ENCODE results near the gene PDX1. TPM values are rescaled to one million over a fixed set of nuclear protein-coding genes. Genes with fewer than 3 reads are reported as not detected.

Gene PDX1
- total and polyA plus RNA-seq, 2 donors: not detected

- 7% methylated on average over 46 of the region's 46 CpGs for WGBS
- Histone ChIP-seq H3K36me3 (ENCODE audit: insufficient read depth) (no peaks in the 10 kb centered on the region), H3K4me1 (ENCODE audit: insufficient read depth) (no peaks in the 10 kb centered on the region), H3K4me3 (ENCODE audit: low read depth, low read length) (no peak overlapping the region), H3K27ac (ENCODE audit: low read depth) (no peak overlapping the region)
- DNase-seq (ENCODE audit: extremely low spot score): no peak
These were observed 1.5 kb upstream of the PDX1 start for GRCh38 chr13:27918041-27918917.

- Histone ChIP-seq H3K4me3 (ENCODE audit: low read depth, low read length) (no peak overlapping the region), H3K4me1 (ENCODE audit: insufficient read depth) (no peaks in the 10 kb centered on the region), H3K27ac (ENCODE audit: low read depth) (no peak overlapping the region), H3K36me3 (ENCODE audit: insufficient read depth) (no peaks in the 10 kb centered on the region)
- WGBS: 11% methylated on average over 23 of the region's 23 CpGs
- DNase-seq (ENCODE audit: extremely low spot score): no peak
These were observed 712 bp upstream of the PDX1 start for GRCh38 chr13:27918918-27919658.

GRCh38 chr13:27919659-27919933 lies 204 bp upstream of the PDX1 start:
- H3K36me3 ChIP-seq (ENCODE audit: insufficient read depth): no peaks in the 10 kb centered on the region
- no peak overlapping the region for H3K27ac ChIP-seq (ENCODE audit: low read depth)
- peak overlapping the region; percentile 30 for H3K4me3 ChIP-seq (ENCODE audit: low read depth, low read length)
- H3K4me1 ChIP-seq (ENCODE audit: insufficient read depth): no peaks in the 10 kb centered on the region
- WGBS: 4% methylated on average over 11 of the region's 11 CpGs
- no peak for DNase-seq (ENCODE audit: extremely low spot score)

GRCh38 chr13:27920677-27921420 lies 1.0 kb downstream of the PDX1 start:
- Histone ChIP-seq H3K4me3 (ENCODE audit: low read depth, low read length) (peak overlapping the region; percentile 26), H3K27ac (ENCODE audit: low read depth) (no peak overlapping the region), H3K36me3 (ENCODE audit: insufficient read depth) (no peaks in the 10 kb centered on the region), H3K4me1 (ENCODE audit: insufficient read depth) (no peaks in the 10 kb centered on the region)
- 1% methylated on average over 40 of the region's 40 CpGs for WGBS
- no peak for DNase-seq (ENCODE audit: extremely low spot score)

- 2% methylated on average over 41 of the region's 41 CpGs for WGBS
- no peak for DNase-seq (ENCODE audit: extremely low spot score)
- H3K4me3 ChIP-seq (ENCODE audit: low read depth, low read length): peak overlapping the region; percentile 26
- H3K36me3 ChIP-seq (ENCODE audit: insufficient read depth): no peaks in the 10 kb centered on the region
- no peak overlapping the region for H3K27ac ChIP-seq (ENCODE audit: low read depth)
- no peaks in the 10 kb centered on the region for H3K4me1 ChIP-seq (ENCODE audit: insufficient read depth)
These were observed 1.7 kb downstream of the PDX1 start for GRCh38 chr13:27921421-27921960.

GRCh38 chr13:27921961-27922882 lies 2.4 kb downstream of the PDX1 start:
- DNase-seq (ENCODE audit: extremely low spot score): no peak
- Histone ChIP-seq H3K27ac (ENCODE audit: low read depth) (no peak overlapping the region), H3K4me1 (ENCODE audit: insufficient read depth) (no peaks in the 10 kb centered on the region), H3K36me3 (ENCODE audit: insufficient read depth) (no peaks in the 10 kb centered on the region), H3K4me3 (ENCODE audit: low read depth, low read length) (no peak overlapping the region)
- WGBS: 6% methylated on average over 39 of the region's 39 CpGs

- H3K4me3 ChIP-seq (ENCODE audit: low read depth, low read length): no peak overlapping the region
- H3K4me1 ChIP-seq (ENCODE audit: insufficient read depth): no peaks in the 10 kb centered on the region
- no peaks in the 10 kb centered on the region for H3K36me3 ChIP-seq (ENCODE audit: insufficient read depth)
- no peak overlapping the region for H3K27ac ChIP-seq (ENCODE audit: low read depth)
- 4% methylated on average over 24 of the region's 24 CpGs for WGBS
- DNase-seq (ENCODE audit: extremely low spot score): no peak
These were observed 3.2 kb downstream of the PDX1 start for GRCh38 chr13:27922883-27923612.

GRCh38 chr13:27923794-27924528 lies 4.2 kb downstream of the PDX1 start:
- H3K4me1 ChIP-seq (ENCODE audit: insufficient read depth): no peaks in the 10 kb centered on the region
- DNase-seq (ENCODE audit: extremely low spot score): no peak
- WGBS: 1% methylated on average over 48 of the region's 48 CpGs
- H3K36me3 ChIP-seq (ENCODE audit: insufficient read depth): no peaks in the 10 kb centered on the region
- H3K27ac ChIP-seq (ENCODE audit: low read depth): no peak overlapping the region
- no peak overlapping the region for H3K4me3 ChIP-seq (ENCODE audit: low read depth, low read length)

- no peak overlapping the region for H3K4me3 ChIP-seq (ENCODE audit: low read depth, low read length)
- H3K27ac ChIP-seq (ENCODE audit: low read depth): no peak overlapping the region
- 2% methylated on average over 46 of the region's 46 CpGs for WGBS
- DNase-seq (ENCODE audit: extremely low spot score): no peak
- no peaks in the 10 kb centered on the region for H3K36me3 ChIP-seq (ENCODE audit: insufficient read depth)
- H3K4me1 ChIP-seq (ENCODE audit: insufficient read depth): no peaks in the 10 kb centered on the region
These were observed 4.8 kb downstream of the PDX1 start for GRCh38 chr13:27924529-27925141.

- WGBS: 18% methylated on average over 9 of the region's 9 CpGs
- no peak overlapping the region for H3K4me3 ChIP-seq (ENCODE audit: low read depth, low read length)
- no peak for DNase-seq (ENCODE audit: extremely low spot score)
- no peaks in the 10 kb centered on the region for H3K4me1 ChIP-seq (ENCODE audit: insufficient read depth)
- no peak overlapping the region for H3K27ac ChIP-seq (ENCODE audit: low read depth)
- no peaks in the 10 kb centered on the region for H3K36me3 ChIP-seq (ENCODE audit: insufficient read depth)
These were observed 5.6 kb downstream of the PDX1 start for GRCh38 chr13:27925220-27925991.

Measured in urinary bladder (tissue), 4 donors.